ENCODE results near the gene SLC22A3.

DNA sequence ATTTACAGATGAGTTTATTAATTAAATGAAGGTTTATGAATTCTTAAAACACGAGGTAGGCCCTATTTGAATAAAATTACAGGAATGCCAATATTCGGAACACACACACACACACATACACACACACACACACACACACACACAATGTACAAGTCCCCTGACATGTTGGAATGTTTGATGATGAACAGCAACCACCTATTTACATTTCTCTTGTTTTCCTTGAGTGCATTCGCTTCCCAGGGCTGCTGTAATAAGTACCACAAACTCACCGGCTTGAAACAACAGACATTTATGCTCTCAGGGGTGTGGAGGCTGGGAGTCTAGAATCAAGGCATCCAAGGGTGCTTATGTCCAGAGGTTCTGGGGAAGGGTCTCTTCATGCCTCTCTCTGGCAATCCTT lies 90.3 kb downstream of the SLC22A3 start:
- TF ChIP-seq CTCF (IDR thresholded peaks at IDR 0.05) (no peak), EZH2 (IDR thresholded peaks at IDR 0.05; ENCODE audit: borderline replicate concordance, insufficient read depth, low read depth, low read length, poor library complexity, severe bottlenecking) (no peak)
